HEK293 (cell line): ENCODE data around the gene XRCC6.
A peak's percentile ranks its signal among the peaks of the same experiment; 100 is the strongest.
"Not testable (repeated sequence)": the region's sequence is repeated elsewhere in the genome, so short reads cannot be mapped to it uniquely, and the experiment has no call there.

Experiments used
- CTCF ChIA-PET: fragments of 350-600 bp; formaldehyde crosslinking; extraction: SDS; loops from one replicate; lab custom pipeline; 2021; ENCODE audit warnings: antibody characterized with exemption; lab: Yijun Ruan, JAX
- POLR2A ChIA-PET: fragments of 300-600 bp; formaldehyde crosslinking; extraction: SDS; loops from one replicate; lab custom pipeline; 2020; ENCODE audit warnings: antibody characterized with exemption, inconsistent platforms; lab: Yijun Ruan, JAX
- H3K27ac ChIP-seq: fragments of 200-500 bp; sonication (Bioruptor generic); 2 replicates; pipeline ENCODE4 v1.5.1; 2014; ENCODE audit warnings: low read depth, low read length, control low read depth, inconsistent platforms; ENCODE audit errors: extremely low read depth
- H3K36me3 ChIP-seq, 2 experiments: fragments of 200-500 bp in 1 of 2; sonication (Bioruptor generic) in 1 of 2; 1 replicate in 1 of 2; 2 replicates in 1 of 2; pipeline ENCODE4 v1.5.1; 2014 to 2017; ENCODE audit warnings: inconsistent platforms in 2 of 2, low read length in 2 of 2; ENCODE audit not compliant: control insufficient read depth in 2 of 2, insufficient read depth in 1 of 2
- H3K4me1 ChIP-seq: fragments of 200-500 bp; sonication (Bioruptor generic); 2 replicates; pipeline ENCODE4 v1.5.1; 2014; ENCODE audit warnings: mild to moderate bottlenecking, low read length, inconsistent platforms; ENCODE audit not compliant: control insufficient read depth, insufficient read depth
- H3K4me3 ChIP-seq: 2 replicates; pipeline ENCODE4 v1.5.1; 2011; ENCODE audit warnings: low read depth, mild to moderate bottlenecking, control low read depth, low read length, moderate library complexity
- H3K9me3 ChIP-seq: fragments of 200-500 bp; sonication (Bioruptor generic); 2 replicates; pipeline ENCODE4 v1.5.1; 2014; ENCODE audit warnings: low read depth, low read length, inconsistent platforms; ENCODE audit not compliant: control insufficient read depth, insufficient read depth
- HOXC10 ChIP-seq: sonication (generic); formaldehyde crosslinking; IDR thresholded peaks from 2 replicates; pipeline ENCODE4 v1.8.1; 2023; ENCODE audit warnings: mild to moderate bottlenecking, missing genetic modification reagents
- HOXD13 ChIP-seq: sonication (generic); formaldehyde crosslinking; IDR thresholded peaks from 2 replicates; pipeline ENCODE4 v1.8.0; 2022; ENCODE audit warnings: missing genetic modification reagents, borderline replicate concordance
- PRDM1 ChIP-seq: fragments of 450-650 bp; formaldehyde crosslinking; IDR thresholded peaks from 2 replicates; pipeline ENCODE4; 2016; ENCODE audit warnings: missing biosample characterization, missing genetic modification characterization
- ZNF114 ChIP-seq: fragments of 450-650 bp; formaldehyde crosslinking; IDR thresholded peaks from 2 replicates; pipeline ENCODE4 v1.5.0; 2017; ENCODE audit warnings: missing biosample characterization, missing genetic modification characterization
- ZNF175 ChIP-seq: fragments of 450-650 bp; formaldehyde crosslinking; IDR thresholded peaks from 2 replicates; pipeline ENCODE4 v1.5.1; 2016; ENCODE audit warnings: missing biosample characterization, missing genetic modification characterization
- ZNF221 ChIP-seq: fragments of 450-650 bp; formaldehyde crosslinking; IDR thresholded peaks from 2 replicates; pipeline ENCODE4 v1.5.1; 2017; ENCODE audit warnings: missing biosample characterization, missing genetic modification characterization, borderline replicate concordance
- ZNF274 ChIP-seq, 2 experiments: fragments of 200-500 bp in 1 of 2; fragments of 450-650 bp in 1 of 2; sonication (Bioruptor generic) in 1 of 2; formaldehyde crosslinking in 1 of 2; IDR thresholded peaks; 2 replicates each; pipeline versions ENCODE4 v1.5.1 to v1.6.1; 2014 to 2016; ENCODE audit warnings: borderline replicate concordance in 1 of 2, inconsistent platforms in 1 of 2, low read length in 1 of 2, missing biosample characterization in 1 of 2, missing genetic modification characterization in 1 of 2
- ZNF510 ChIP-seq: fragments of 450-650 bp; formaldehyde crosslinking; IDR thresholded peaks from 2 replicates; pipeline ENCODE4 v1.5.1; 2018; ENCODE audit warnings: mild to moderate bottlenecking, missing genetic modification characterization, missing biosample characterization; ENCODE audit not compliant: insufficient replicate concordance
- ZNF514 ChIP-seq: fragments of 450-650 bp; formaldehyde crosslinking; IDR thresholded peaks from 2 replicates; pipeline ENCODE4 v1.5.1; 2016; ENCODE audit warnings: missing biosample characterization, missing genetic modification characterization
- ZNF585B ChIP-seq: fragments of 450-650 bp; formaldehyde crosslinking; IDR thresholded peaks from 2 replicates; pipeline ENCODE4 v1.5.1; 2016; ENCODE audit warnings: missing biosample characterization, missing genetic modification characterization
- ZNF701 ChIP-seq: fragments of 450-650 bp; formaldehyde crosslinking; IDR thresholded peaks from 2 replicates; pipeline ENCODE4 v1.5.1; 2016; ENCODE audit warnings: missing biosample characterization, missing genetic modification characterization
- ZNF707 ChIP-seq: fragments of 450-650 bp; formaldehyde crosslinking; IDR thresholded peaks from 2 replicates; pipeline ENCODE4 v1.5.1; 2016; ENCODE audit warnings: missing biosample characterization, missing genetic modification characterization
- TF ChIP-seq, protein P1 (sequence below): fragments of 450-650 bp; formaldehyde crosslinking; IDR thresholded peaks from 2 replicates; pipeline ENCODE4; 2016; ENCODE audit warnings: missing biosample characterization, missing genetic modification characterization
- TF ChIP-seq, protein P2 (sequence below): fragments of 450-650 bp; formaldehyde crosslinking; IDR thresholded peaks from 2 replicates; pipeline ENCODE4 v1.5.1; 2016; ENCODE audit warnings: missing biosample characterization, missing genetic modification characterization
- TF ChIP-seq, protein P3 (sequence below): fragments of 450-650 bp; formaldehyde crosslinking; IDR thresholded peaks from 2 replicates; pipeline ENCODE4 v1.5.1; 2017; ENCODE audit warnings: missing biosample characterization, missing genetic modification characterization

The XRCC6 gene

GRCh38 chr22:41683052-41683451 is 62.0 kb downstream of the XRCC6 start:
- TF ChIP-seq, protein P1, sequence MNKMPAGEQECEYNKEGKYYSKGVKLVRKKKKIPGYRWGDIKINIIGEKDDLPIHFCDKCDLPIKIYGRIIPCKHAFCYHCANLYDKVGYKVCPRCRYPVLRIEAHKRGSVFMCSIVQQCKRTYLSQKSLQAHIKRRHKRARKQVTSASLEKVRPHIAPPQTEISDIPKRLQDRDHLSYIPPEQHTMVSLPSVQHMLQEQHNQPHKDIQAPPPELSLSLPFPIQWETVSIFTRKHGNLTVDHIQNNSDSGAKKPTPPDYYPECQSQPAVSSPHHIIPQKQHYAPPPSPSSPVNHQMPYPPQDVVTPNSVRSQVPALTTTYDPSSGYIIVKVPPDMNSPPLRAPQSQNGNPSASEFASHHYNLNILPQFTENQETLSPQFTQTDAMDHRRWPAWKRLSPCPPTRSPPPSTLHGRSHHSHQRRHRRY (tag by site-specific recombination), result no peak
- TF ChIP-seq ZNF514 (tag by site-specific recombination) (no peak), ZNF274 (IDR thresholded peaks at IDR 0.05; ENCODE audit: low read length) (no peak), ZNF274 (tag by site-specific recombination; IDR thresholded peaks at IDR 0.05; ENCODE audit: borderline replicate concordance) (no peak), ZNF701 (tag by site-specific recombination) (no peak), ZNF510 (tag by site-specific recombination) (no peak)
- TF ChIP-seq, protein P2, sequence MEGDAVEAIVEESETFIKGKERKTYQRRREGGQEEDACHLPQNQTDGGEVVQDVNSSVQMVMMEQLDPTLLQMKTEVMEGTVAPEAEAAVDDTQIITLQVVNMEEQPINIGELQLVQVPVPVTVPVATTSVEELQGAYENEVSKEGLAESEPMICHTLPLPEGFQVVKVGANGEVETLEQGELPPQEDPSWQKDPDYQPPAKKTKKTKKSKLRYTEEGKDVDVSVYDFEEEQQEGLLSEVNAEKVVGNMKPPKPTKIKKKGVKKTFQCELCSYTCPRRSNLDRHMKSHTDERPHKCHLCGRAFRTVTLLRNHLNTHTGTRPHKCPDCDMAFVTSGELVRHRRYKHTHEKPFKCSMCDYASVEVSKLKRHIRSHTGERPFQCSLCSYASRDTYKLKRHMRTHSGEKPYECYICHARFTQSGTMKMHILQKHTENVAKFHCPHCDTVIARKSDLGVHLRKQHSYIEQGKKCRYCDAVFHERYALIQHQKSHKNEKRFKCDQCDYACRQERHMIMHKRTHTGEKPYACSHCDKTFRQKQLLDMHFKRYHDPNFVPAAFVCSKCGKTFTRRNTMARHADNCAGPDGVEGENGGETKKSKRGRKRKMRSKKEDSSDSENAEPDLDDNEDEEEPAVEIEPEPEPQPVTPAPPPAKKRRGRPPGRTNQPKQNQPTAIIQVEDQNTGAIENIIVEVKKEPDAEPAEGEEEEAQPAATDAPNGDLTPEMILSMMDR (tag by site-specific recombination), result no peak
- peaks cover 4% of the 10 kb centered on the region; the same call in 1 of the 2 replicates for H3K4me1 ChIP-seq
- peak overlapping the region; percentile 66 for H3K27ac ChIP-seq
- H3K4me3 ChIP-seq, result peak overlapping the region; percentile 81
- H3K36me3 ChIP-seq, result peaks cover 29 to 33% of the 10 kb centered on the region in 2 experiments
- no peaks in the 10 kb centered on the region for H3K9me3 ChIP-seq
- ChIA-PET CTCF (interaction anchor here (0.6 to 6.5 kb wide), 6 partner anchors 14 to 1774 kb away, joined by 3 to 43 read pairs (median 4); no protein-coding TSS in a partner anchor), POLR2A (interaction anchor here (0.6 kb wide), 1 partner anchor 1317 kb away, joined by 5 read pairs; no protein-coding TSS in a partner anchor)

- ChIA-PET POLR2A (interaction anchor here (0.6 kb wide), 1 partner anchor 1317 kb away, joined by 5 read pairs; no protein-coding TSS in a partner anchor), CTCF (interaction anchor here (0.6 to 6.5 kb wide), 6 partner anchors 14 to 1773 kb away, joined by 3 to 43 read pairs (median 4); no protein-coding TSS in a partner anchor)
- Histone ChIP-seq H3K4me1 (peaks cover 4% of the 10 kb centered on the region; the same call in 1 of the 2 replicates), H3K4me3 (no peak overlapping the region), H3K36me3 (peaks cover 23 to 28% of the 10 kb centered on the region in 2 experiments), H3K9me3 (no peaks in the 10 kb centered on the region), H3K27ac (no peak overlapping the region)
- TF ChIP-seq ZNF707 (tag by site-specific recombination) (0 out of 2 replicates have a peak, but pooled peaks have one; percentile 13), ZNF221 (tag by site-specific recombination) (no peak)
These were observed 62.5 kb downstream of the XRCC6 start for GRCh38 chr22:41683616-41684015.

DNA sequence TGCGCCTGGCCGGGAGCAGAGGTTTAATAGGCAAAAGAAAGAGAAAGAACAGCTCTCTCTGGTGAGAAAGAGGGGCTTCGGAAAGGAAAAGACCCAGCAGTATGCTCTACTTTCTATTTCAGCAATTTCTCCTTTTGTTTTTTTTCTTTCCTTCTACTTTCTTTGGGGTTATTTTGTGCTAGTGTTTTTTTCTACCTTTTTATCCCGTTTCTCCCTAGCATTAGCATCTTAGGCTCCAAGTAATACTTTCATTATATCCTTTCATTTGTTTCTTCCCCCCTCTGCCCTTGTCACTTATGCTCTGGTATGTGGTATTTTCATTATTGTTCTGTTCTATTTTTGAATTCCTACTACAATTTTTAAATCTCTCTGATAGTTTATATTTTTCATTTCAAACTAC is 63.1 kb downstream of the XRCC6 start:
- no peaks in the 10 kb centered on the region for H3K9me3 ChIP-seq
- H3K36me3 ChIP-seq, result peaks cover 17 to 24% of the 10 kb centered on the region in 2 experiments
- H3K4me3 ChIP-seq, result no peak overlapping the region
- CTCF ChIA-PET, result interaction anchor here (0.6 to 6.5 kb wide), 3 partner anchors 14 to 761 kb away, joined by 3 to 43 read pairs (median 3); no protein-coding TSS in a partner anchor
- POLR2A ChIA-PET, result interaction anchor here (0.7 kb wide), 1 partner anchor 151 kb away, joined by 3 read pairs; no protein-coding TSS in a partner anchor
- H3K4me1 ChIP-seq, result peaks cover 4% of the 10 kb centered on the region; the same call in 1 of the 2 replicates
- no peak overlapping the region for H3K27ac ChIP-seq
- TF ChIP-seq ZNF175 (tag by site-specific recombination) (no peak), HOXD13 (no peak), PRDM1 (tag by site-specific recombination) (peak; percentile 98), ZNF585B (tag by site-specific recombination) (no peak), HOXC10 (CRISPR knock-in tag) (no peak), ZNF114 (tag by site-specific recombination) (no peak)
- TF ChIP-seq, protein P3, sequence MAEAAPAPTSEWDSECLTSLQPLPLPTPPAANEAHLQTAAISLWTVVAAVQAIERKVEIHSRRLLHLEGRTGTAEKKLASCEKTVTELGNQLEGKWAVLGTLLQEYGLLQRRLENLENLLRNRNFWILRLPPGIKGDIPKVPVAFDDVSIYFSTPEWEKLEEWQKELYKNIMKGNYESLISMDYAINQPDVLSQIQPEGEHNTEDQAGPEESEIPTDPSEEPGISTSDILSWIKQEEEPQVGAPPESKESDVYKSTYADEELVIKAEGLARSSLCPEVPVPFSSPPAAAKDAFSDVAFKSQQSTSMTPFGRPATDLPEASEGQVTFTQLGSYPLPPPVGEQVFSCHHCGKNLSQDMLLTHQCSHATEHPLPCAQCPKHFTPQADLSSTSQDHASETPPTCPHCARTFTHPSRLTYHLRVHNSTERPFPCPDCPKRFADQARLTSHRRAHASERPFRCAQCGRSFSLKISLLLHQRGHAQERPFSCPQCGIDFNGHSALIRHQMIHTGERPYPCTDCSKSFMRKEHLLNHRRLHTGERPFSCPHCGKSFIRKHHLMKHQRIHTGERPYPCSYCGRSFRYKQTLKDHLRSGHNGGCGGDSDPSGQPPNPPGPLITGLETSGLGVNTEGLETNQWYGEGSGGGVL (tag by site-specific recombination), result no peak

GRCh38 chr22:41686890-41687289 is 65.8 kb downstream of the XRCC6 start:
- ChIA-PET POLR2A (interaction anchor here (0.9 to 2.8 kb wide), 2 partner anchors 20 to 114 kb away, joined by 3 to 24 read pairs; partner anchors contain the start of gene CCDC134), CTCF (interaction anchor here (1.0 to 4.8 kb wide), 3 partner anchors 11 to 28 kb away, joined by 3 to 39 read pairs (median 13); no protein-coding TSS in a partner anchor)
- H3K4me1 ChIP-seq, H3K4me3 ChIP-seq, H3K9me3 ChIP-seq, H3K27ac ChIP-seq: not testable (repeated sequence)
- H3K36me3 ChIP-seq, result peaks cover 3 to 15% of the 10 kb centered on the region in 2 experiments; a peak in 2 of 3 replicates
